Liver (tissue), 9 donors: Measurements from ENCODE around the gene GTPBP10. TPM values are rescaled to one million over a fixed set of nuclear protein-coding genes. Genes with fewer than 3 reads are reported as not detected.
A peak's percentile ranks its signal among the peaks of the same experiment; 100 is the strongest.

ENCODE experiments used
- DNase-seq: peaks from one replicate; pipeline ENCODE4 v3.0.0-alpha.2; 2017; ENCODE audit warnings: low spot score
- H3K27ac ChIP-seq, 2 donors: one replicate each; pipeline ENCODE4 v1.7.0; 2013; ENCODE audit warnings: inconsistent platforms in 2 of 2, low read length in 2 of 2, control low read depth in 1 of 2, low read depth in 1 of 2, mild to moderate bottlenecking in 1 of 2
- H3K27me3 ChIP-seq, 4 donors: one replicate each; pipeline versions ENCODE4 v1.6.1 to v1.7.0; 2013; ENCODE audit warnings: low read length in 3 of 4, inconsistent platforms in 1 of 4, mild to moderate bottlenecking in 1 of 4, moderate library complexity in 1 of 4; ENCODE audit not compliant: control insufficient read depth in 4 of 4, insufficient read depth in 4 of 4
- H3K36me3 ChIP-seq, 4 donors: one replicate each; pipeline versions ENCODE4 v1.6.1 to v1.7.0; 2013; ENCODE audit warnings: low read length in 3 of 4, mild to moderate bottlenecking in 3 of 4, low read depth in 1 of 4, moderate library complexity in 1 of 4; ENCODE audit not compliant: control insufficient read depth in 4 of 4, insufficient read depth in 3 of 4
- H3K4me1 ChIP-seq, 4 donors: one replicate each; pipeline versions ENCODE4 v1.6.1 to v1.7.0; 2013; ENCODE audit warnings: low read length in 3 of 4, mild to moderate bottlenecking in 3 of 4, moderate library complexity in 1 of 4; ENCODE audit not compliant: control insufficient read depth in 4 of 4, insufficient read depth in 4 of 4
- H3K4me3 ChIP-seq, 3 donors: one replicate each; pipeline versions ENCODE4 v1.6.1 to v1.7.0; 2013; ENCODE audit warnings: low read length in 3 of 3, control low read depth in 1 of 3, low read depth in 1 of 3, mild to moderate bottlenecking in 1 of 3
- H3K9ac ChIP-seq, 2 donors: one replicate each; pipeline ENCODE4 v1.7.0; 2013; ENCODE audit warnings: low read length in 2 of 2, mild to moderate bottlenecking in 2 of 2, moderate library complexity in 2 of 2, control low read depth in 1 of 2, low read depth in 1 of 2
- H3K9me3 ChIP-seq, 4 donors: one replicate each; pipeline versions ENCODE4 v1.6.1 to v1.7.0; 2013; ENCODE audit warnings: low read length in 3 of 4; ENCODE audit not compliant: control insufficient read depth in 4 of 4
- CTCF ChIP-seq: fragments of 150-350 bp; IDR thresholded peaks from 2 replicates; pipeline ENCODE4 v1.5.1; 2017; ENCODE audit warnings: improper control_type of control experiment, low read depth, low read length; ENCODE audit not compliant: missing input control
- EGR1 ChIP-seq, 2 donors: IDR thresholded peaks; 2 replicates each; pipeline ENCODE4 v1.6.1; 2016 to 2018; ENCODE audit warnings: antibody characterized with exemption in 2 of 2, low read depth in 2 of 2
- HNF4G ChIP-seq: IDR thresholded peaks from 2 replicates; pipeline ENCODE4 v1.6.1; 2016; ENCODE audit warnings: antibody characterized with exemption
- JUND ChIP-seq, 2 donors: IDR thresholded peaks; 2 replicates each; pipeline ENCODE4 v1.6.1; 2016; ENCODE audit warnings: antibody characterized with exemption in 2 of 2
- RAD21 ChIP-seq, 2 donors: IDR thresholded peaks; 2 replicates each; pipeline ENCODE4 v1.6.1; 2016; ENCODE audit warnings: antibody characterized with exemption in 2 of 2, mild to moderate bottlenecking in 2 of 2
- REST ChIP-seq: IDR thresholded peaks from 2 replicates; pipeline ENCODE4 v1.6.1; 2016; ENCODE audit warnings: antibody characterized with exemption, mild to moderate bottlenecking
- RXRA ChIP-seq, 2 donors: IDR thresholded peaks; 2 replicates each; pipeline ENCODE4 v1.6.1; 2017 to 2018; ENCODE audit warnings: antibody characterized with exemption in 2 of 2, mild to moderate bottlenecking in 1 of 2
- YY1 ChIP-seq: IDR thresholded peaks from 2 replicates; pipeline ENCODE4 v1.6.1; 2016; ENCODE audit warnings: antibody characterized with exemption, mild to moderate bottlenecking
- polyA plus RNA-seq, 2 donors: library from polyadenylated mRNA; stranded (reverse) in 1 of 2; unstranded in 1 of 2; fragments of 200-250 nt in 1 of 2; fragments of >200 nt in 1 of 2; fragmentation: Nextera tagmentation in 1 of 2; extraction: Ambion mirVana in 1 of 2; gene quantifications; one replicate each; pipeline versions ENCODE4 v1.2.1 to v1.2.3, GENCODE V29; 2013 to 2015
- total RNA-seq, 2 donors: library from RNA; depleted of rRNA; stranded (reverse); fragments of >200 nt; gene quantifications; one replicate each; pipeline ENCODE4 v1.2.3, GENCODE V29; 2014
- TF ChIP-seq, protein P1 (sequence below): IDR thresholded peaks from 2 replicates; pipeline ENCODE4 v1.6.1; 2016; ENCODE audit warnings: antibody characterized with exemption
- donor health status: healthy.
- donor health status: healthy.
- donor health status: healthy.
- donor health status: healthy.
- donor health status: healthy.

The GTPBP10 gene
- total and polyA plus RNA-seq, 4 donors, result 6.5 to 18.9 (median 12.2) TPM

GRCh38 chr7:90337106-90337505 lies 9.4 kb upstream of the GTPBP10 start:
- DNase-seq, result no peak
- no peaks in the 10 kb centered on the region for H3K9me3 ChIP-seq
- H3K4me3 ChIP-seq, result no peak overlapping the region
- no peaks in the 10 kb centered on the region for H3K27me3 ChIP-seq
- no peak for TF ChIP-seq RXRA (IDR thresholded peaks at IDR 0.05)
- TF ChIP-seq REST, result no peak
- no peak for TF ChIP-seq EGR1 (IDR thresholded peaks at IDR 0.05; ENCODE audit: low read depth in 2 of 2)
- TF ChIP-seq HNF4G, result no peak
- no peak for TF ChIP-seq CTCF
- no peak overlapping the region for H3K9ac ChIP-seq
- H3K27ac ChIP-seq, result no peak overlapping the region
- H3K36me3 ChIP-seq, result no peaks in the 10 kb centered on the region
- peaks cover 0 to 2% (median 0%) of the 10 kb centered on the region in 4 donors for H3K4me1 ChIP-seq

DNA sequence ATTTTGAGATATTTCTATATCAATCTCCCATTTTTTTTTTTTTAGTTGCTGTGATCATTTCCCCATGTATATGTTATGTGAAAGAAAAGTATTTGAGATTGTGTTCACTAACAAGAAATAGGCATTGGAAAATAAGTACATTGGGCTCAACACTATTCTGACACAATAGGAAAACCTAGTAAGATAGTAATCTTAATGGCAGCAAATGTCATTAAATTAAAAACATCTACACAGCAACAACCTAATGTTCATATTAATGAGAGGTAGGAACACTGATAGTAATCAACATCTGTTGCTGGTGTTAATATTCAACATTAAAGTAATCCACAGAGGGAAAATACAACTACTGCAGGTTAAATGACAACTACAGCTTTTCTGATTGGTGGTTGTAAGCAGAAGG lies 1.5 kb upstream of the GTPBP10 start:
- TF ChIP-seq YY1 (no peak), RXRA (IDR thresholded peaks at IDR 0.05) (no peak), RAD21 (IDR thresholded peaks at IDR 0.05) (no peak), JUND (IDR thresholded peaks at IDR 0.05) (no peak), CTCF (no peak), REST (no peak)
- TF ChIP-seq, protein P1, sequence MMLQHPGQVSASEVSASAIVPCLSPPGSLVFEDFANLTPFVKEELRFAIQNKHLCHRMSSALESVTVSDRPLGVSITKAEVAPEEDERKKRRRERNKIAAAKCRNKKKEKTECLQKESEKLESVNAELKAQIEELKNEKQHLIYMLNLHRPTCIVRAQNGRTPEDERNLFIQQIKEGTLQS, result no peak
- Histone ChIP-seq H3K4me1 (peaks cover 3 to 18% (median 4%) of the 10 kb centered on the region in 4 donors), H3K27ac (no peak overlapping the region), H3K27me3 (no peaks in the 10 kb centered on the region), H3K9me3 (no peaks in the 10 kb centered on the region), H3K36me3 (no peaks in the 10 kb centered on the region), H3K4me3 (no peak overlapping the region), H3K9ac (peak overlapping the region in 1 of 2 donors; percentile 96)
- DNase-seq, result no peak
